Endothelial cell of umbilical vein (primary cell): ENCODE data around the gene FEN1. TPM values are rescaled to one million over a fixed set of nuclear protein-coding genes. Genes with fewer than 3 reads are reported as not detected.

Source experiments
- BruUV-seq: library from RNA; stranded (reverse); fragments of 400-500 nt; replicated peaks from 2 replicates; lab custom pipeline; 2021; lab: Mats Ljungman, UMichigan
- CTCF ChIA-PET: fragments of 300-600, 350-600 bp; sonication (Branson Sonifier 250); formaldehyde crosslinking; loops from one replicate; lab custom pipeline; 2021; ENCODE audit warnings: antibody characterized with exemption, inconsistent platforms; lab: Charles Lee
- POLR2A ChIA-PET: fragments of 300-600, 350-600 bp; sonication (Branson Sonifier 250); formaldehyde crosslinking; loops from one replicate; lab custom pipeline; 2021; ENCODE audit warnings: antibody characterized with exemption, inconsistent platforms; lab: Charles Lee
- DNase-seq: peaks from one replicate; pipeline ENCODE4 v3.0.0-alpha.2; 2011; ENCODE audit warnings: low read depth, low spot score
- FAIRE-seq: peaks from 2 replicates; lab custom pipeline; 2011; peaks lifted over from hg19 to GRCh38; lab: Jason Lieb, UNC
- H2AFZ ChIP-seq: 2 replicates; pipeline ENCODE4 v1.6.0; 2012; ENCODE audit warnings: low read depth, low read length, control low read depth, inconsistent platforms
- H3K27ac ChIP-seq: 2 replicates; pipeline ENCODE4 v1.5.1; 2011; ENCODE audit warnings: low read depth, mild to moderate bottlenecking, control low read depth, low read length, moderate library complexity; ENCODE audit not compliant: insufficient read depth
- H3K27me3 ChIP-seq, 2 experiments: 2 replicates each; pipeline versions ENCODE4 v1.6.0 to v1.6.1; 2011; ENCODE audit warnings: low read length in 2 of 2, mixed read lengths in 1 of 2; ENCODE audit not compliant: control insufficient read depth in 2 of 2, insufficient read depth in 2 of 2
- H3K36me3 ChIP-seq, 2 experiments: 2 replicates in 1 of 2; 3 replicates in 1 of 2; pipeline ENCODE4 v1.5.1; 2011; ENCODE audit warnings: low read length in 2 of 2, mild to moderate bottlenecking in 1 of 2, moderate library complexity in 1 of 2; ENCODE audit not compliant: control insufficient read depth in 2 of 2, insufficient read depth in 2 of 2; ENCODE audit errors: extremely low read depth in 1 of 2
- H3K4me1 ChIP-seq: 3 replicates; pipeline ENCODE4 v1.5.1; 2011; ENCODE audit warnings: mild to moderate bottlenecking, low read length; ENCODE audit not compliant: control insufficient read depth, insufficient read depth; ENCODE audit errors: extremely low read depth
- H3K4me2 ChIP-seq: 2 replicates; pipeline ENCODE4 v1.6.1; 2011; ENCODE audit warnings: low read length, control low read depth, mixed read lengths; ENCODE audit not compliant: insufficient read depth
- H3K4me3 ChIP-seq, 3 experiments: fragments of 200-600 bp in 1 of 3; sonication (generic), shearing (Covaris generic) in 1 of 3; replicated peaks in 1 of 3; 2 replicates each; pipeline ENCODE4 v1.5.1; 2011 to 2016; ENCODE audit warnings: control low read depth in 3 of 3, low read length in 3 of 3, mild to moderate bottlenecking in 2 of 3, inconsistent platforms in 1 of 3, low read depth in 1 of 3, moderate library complexity in 1 of 3; ENCODE audit not compliant: insufficient read depth in 1 of 3
- H3K79me2 ChIP-seq: 2 replicates; pipeline ENCODE4 v1.6.0; 2012; ENCODE audit warnings: low read length, inconsistent platforms; ENCODE audit not compliant: control insufficient read depth, insufficient read depth
- H3K9ac ChIP-seq: replicated peaks from 2 replicates; pipeline ENCODE3; 2011; ENCODE audit warnings: low read length, control low read depth; ENCODE audit not compliant: insufficient read depth; ENCODE audit errors: extremely low read depth
- H3K9me1 ChIP-seq: replicated peaks from 3 replicates; pipeline ENCODE4 v1.6.0; 2011; ENCODE audit warnings: mild to moderate bottlenecking, low read length; ENCODE audit not compliant: control insufficient read depth, insufficient read depth; ENCODE audit errors: extremely low read depth
- H3K9me3 ChIP-seq: replicated peaks from 2 replicates; pipeline ENCODE4 v1.5.1; 2012; ENCODE audit warnings: low read length, inconsistent platforms; ENCODE audit not compliant: control insufficient read depth, insufficient read depth
- H4K20me1 ChIP-seq: replicated peaks from 2 replicates; pipeline ENCODE3; 2011; ENCODE audit warnings: mild to moderate bottlenecking, low read length; ENCODE audit not compliant: control insufficient read depth, insufficient read depth; ENCODE audit errors: extremely low read depth
- EZH2 ChIP-seq: IDR thresholded peaks from 2 replicates; pipeline ENCODE4 v1.6.1; 2012; ENCODE audit warnings: borderline replicate concordance, low read depth, mild to moderate bottlenecking, moderate library complexity, low read length, inconsistent platforms; ENCODE audit not compliant: severe bottlenecking
- FOS ChIP-seq: IDR thresholded peaks from 2 replicates; pipeline ENCODE4 v1.6.1; 2011; ENCODE audit warnings: mild to moderate bottlenecking, low read length, moderate library complexity, borderline replicate concordance; ENCODE audit not compliant: insufficient read depth
- GATA2 ChIP-seq: IDR thresholded peaks from 2 replicates; pipeline ENCODE4 v1.7.0; 2011; ENCODE audit warnings: low read depth, mild to moderate bottlenecking, moderate library complexity, mixed read lengths, low read length; ENCODE audit not compliant: insufficient read length, insufficient read depth
- JUN ChIP-seq: IDR thresholded peaks from 2 replicates; pipeline ENCODE4 v1.6.1; 2011; ENCODE audit warnings: borderline replicate concordance, low read depth; ENCODE audit not compliant: insufficient read length, insufficient read depth
- MAX ChIP-seq: IDR thresholded peaks from 2 replicates; pipeline ENCODE4 v1.6.1; 2011; ENCODE audit not compliant: insufficient read depth, insufficient read length
- MYC ChIP-seq: IDR thresholded peaks from one replicate; pipeline ENCODE4 v1.6.1; 2011; ENCODE audit warnings: mild to moderate bottlenecking, low read depth, low read length
- POLR2A ChIP-seq: IDR thresholded peaks from 2 replicates; pipeline ENCODE4 v1.6.1; 2012; ENCODE audit warnings: low read depth, mild to moderate bottlenecking, control low read depth, low read length
- POLR2AphosphoS5 ChIP-seq: IDR thresholded peaks from 2 replicates; pipeline ENCODE4 v1.6.1; 2012; ENCODE audit warnings: low read depth, mild to moderate bottlenecking, control low read depth, low read length, moderate library complexity; ENCODE audit not compliant: insufficient read depth
- dilution Hi-C: fragments of 300-500 bp; cut with MboI; formaldehyde crosslinking; loops from one replicate; pipeline ENCODE4 v1.15.0; 2019; ENCODE audit warnings: low sequenced_read_pairs; ENCODE audit not compliant: extremely low pct_ligation_motif_present
- intact Hi-C: fragments of 100-400 bp; cut with micrococcal nuclease; formaldehyde crosslinking; loops from one replicate; pipeline ENCODE4 v1.10.0; 2022
- polyA plus RNA-seq, 4 experiments: library from polyadenylated mRNA; depleted of rRNA in 3 of 4; stranded (reverse) in 3 of 4; unstranded in 1 of 4; fragments of >200 nt; gene quantifications; 2 replicates each; pipeline versions ENCODE4 v1.2.1 to v1.2.3, GENCODE V29; 2011 to 2012; ENCODE audit warnings: missing spikeins in 1 of 4
- total RNA-seq: library from RNA; stranded (reverse); gene quantifications from 2 replicates; pipeline ENCODE4 v1.2.3, GENCODE V29; 2021
- TF ChIP-seq, protein P1 (sequence below), 2 donors: IDR thresholded peaks; 1 replicate in 1 of 2; 2 replicates in 1 of 2; pipeline ENCODE4 v1.5.1; 2011; ENCODE audit warnings: low read length in 2 of 2, mild to moderate bottlenecking in 2 of 2, moderate library complexity in 2 of 2, control low read depth in 1 of 2, inconsistent platforms in 1 of 2, low read depth in 1 of 2; ENCODE audit not compliant: insufficient read depth in 1 of 2; ENCODE audit errors: extremely low read depth in 1 of 2

Gene FEN1
- total and polyA plus RNA-seq, 2 donors (not counting 3 experiments of a cell fraction or from before 2014, with no cell fraction given): 29.3 to 60.5 TPM

GRCh38 chr11:61794579-61794978 is 1.9 kb downstream of the FEN1 start:
- CTCF ChIA-PET: no interaction called here
- POLR2A ChIA-PET: no interaction called here
- intact Hi-C loops: loop anchor here (5.0 kb wide), 1 partner anchor 328 kb away; the partner anchor contains the start of gene INCENP
- Histone ChIP-seq H3K27me3 (no peaks in the 10 kb centered on the region), H3K27ac (no peak overlapping the region), H3K79me2 (peaks cover 62% of the 10 kb centered on the region), H3K4me2 (peak overlapping the region; percentile 5), H3K4me3 (no peak overlapping the region), H3K36me3 (peaks cover 0 to 11% of the 10 kb centered on the region in 2 experiments), H2AFZ (no peak overlapping the region), H3K9ac (no peak overlapping the region), H3K9me1 (no peaks in the 10 kb centered on the region), H4K20me1 (no peaks in the 10 kb centered on the region), H3K9me3 (no peaks in the 10 kb centered on the region), H3K4me1 (peaks cover 25% of the 10 kb centered on the region)
- BruUV-seq: no TSS peak
- FAIRE-seq: no peak
- no peak for TF ChIP-seq MYC
- no peak for TF ChIP-seq GATA2
- no peak for TF ChIP-seq FOS
- no peak for TF ChIP-seq MAX
- TF ChIP-seq, protein P1, sequence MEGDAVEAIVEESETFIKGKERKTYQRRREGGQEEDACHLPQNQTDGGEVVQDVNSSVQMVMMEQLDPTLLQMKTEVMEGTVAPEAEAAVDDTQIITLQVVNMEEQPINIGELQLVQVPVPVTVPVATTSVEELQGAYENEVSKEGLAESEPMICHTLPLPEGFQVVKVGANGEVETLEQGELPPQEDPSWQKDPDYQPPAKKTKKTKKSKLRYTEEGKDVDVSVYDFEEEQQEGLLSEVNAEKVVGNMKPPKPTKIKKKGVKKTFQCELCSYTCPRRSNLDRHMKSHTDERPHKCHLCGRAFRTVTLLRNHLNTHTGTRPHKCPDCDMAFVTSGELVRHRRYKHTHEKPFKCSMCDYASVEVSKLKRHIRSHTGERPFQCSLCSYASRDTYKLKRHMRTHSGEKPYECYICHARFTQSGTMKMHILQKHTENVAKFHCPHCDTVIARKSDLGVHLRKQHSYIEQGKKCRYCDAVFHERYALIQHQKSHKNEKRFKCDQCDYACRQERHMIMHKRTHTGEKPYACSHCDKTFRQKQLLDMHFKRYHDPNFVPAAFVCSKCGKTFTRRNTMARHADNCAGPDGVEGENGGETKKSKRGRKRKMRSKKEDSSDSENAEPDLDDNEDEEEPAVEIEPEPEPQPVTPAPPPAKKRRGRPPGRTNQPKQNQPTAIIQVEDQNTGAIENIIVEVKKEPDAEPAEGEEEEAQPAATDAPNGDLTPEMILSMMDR (IDR thresholded peaks at IDR 0.05; ENCODE audit: extremely low read depth in 1 of 2, insufficient read depth in 1 of 2, low read depth in 1 of 2, low read length in 2 of 2): no peak
- no peak for TF ChIP-seq EZH2
- TF ChIP-seq POLR2AphosphoS5: no peak
- TF ChIP-seq POLR2A: no peak
- TF ChIP-seq JUN: no peak
- dilution Hi-C loops: no loop called here
- DNase-seq: no peak
